Breast epithelium (tissue), 3 donors: Measurements from ENCODE around the gene OSR1.

ENCODE experiments used
- POLR2A ChIP-seq: fragments of 450-650 bp; IDR thresholded peaks from one replicate; pipeline ENCODE4 v1.6.1; 2016; ENCODE audit warnings: antibody characterized with exemption, mild to moderate bottlenecking, moderate library complexity
- POLR2AphosphoS5 ChIP-seq, 3 donors: sonication (generic); formaldehyde crosslinking; IDR thresholded peaks; one replicate each; pipeline ENCODE4 v1.6.1; 2017; ENCODE audit warnings: antibody characterized with exemption in 3 of 3
- TF ChIP-seq, protein P1 (sequence below), 3 donors: fragments of 450-650 bp; IDR thresholded peaks; one replicate each; pipeline ENCODE4 v1.5.1; 2016 to 2017; ENCODE audit warnings: antibody characterized with exemption in 3 of 3, mild to moderate bottlenecking in 3 of 3, moderate library complexity in 3 of 3

DNA sequence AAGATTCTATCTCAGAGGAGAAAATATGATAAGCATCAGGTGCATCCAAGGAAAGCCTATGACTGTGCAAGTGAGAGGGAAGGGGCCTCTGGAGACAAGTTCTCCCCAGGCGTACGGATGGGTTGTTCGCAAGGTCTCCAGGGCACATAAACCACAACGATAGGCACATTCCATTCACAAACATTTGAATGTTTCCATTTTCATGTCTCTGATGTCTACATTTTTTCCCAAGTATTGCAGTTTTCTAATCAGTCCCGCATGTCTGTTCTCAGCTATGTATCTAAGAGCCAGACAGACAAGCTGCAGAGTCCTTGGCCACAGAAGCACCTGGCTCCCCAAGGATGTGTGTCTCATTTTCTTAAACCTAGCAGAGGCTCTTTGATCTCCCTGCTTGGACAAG is 28.0 kb downstream of the OSR1 start:
- TF ChIP-seq, protein P1, sequence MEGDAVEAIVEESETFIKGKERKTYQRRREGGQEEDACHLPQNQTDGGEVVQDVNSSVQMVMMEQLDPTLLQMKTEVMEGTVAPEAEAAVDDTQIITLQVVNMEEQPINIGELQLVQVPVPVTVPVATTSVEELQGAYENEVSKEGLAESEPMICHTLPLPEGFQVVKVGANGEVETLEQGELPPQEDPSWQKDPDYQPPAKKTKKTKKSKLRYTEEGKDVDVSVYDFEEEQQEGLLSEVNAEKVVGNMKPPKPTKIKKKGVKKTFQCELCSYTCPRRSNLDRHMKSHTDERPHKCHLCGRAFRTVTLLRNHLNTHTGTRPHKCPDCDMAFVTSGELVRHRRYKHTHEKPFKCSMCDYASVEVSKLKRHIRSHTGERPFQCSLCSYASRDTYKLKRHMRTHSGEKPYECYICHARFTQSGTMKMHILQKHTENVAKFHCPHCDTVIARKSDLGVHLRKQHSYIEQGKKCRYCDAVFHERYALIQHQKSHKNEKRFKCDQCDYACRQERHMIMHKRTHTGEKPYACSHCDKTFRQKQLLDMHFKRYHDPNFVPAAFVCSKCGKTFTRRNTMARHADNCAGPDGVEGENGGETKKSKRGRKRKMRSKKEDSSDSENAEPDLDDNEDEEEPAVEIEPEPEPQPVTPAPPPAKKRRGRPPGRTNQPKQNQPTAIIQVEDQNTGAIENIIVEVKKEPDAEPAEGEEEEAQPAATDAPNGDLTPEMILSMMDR (IDR thresholded peaks at IDR 0.05): no peak
- no peak for TF ChIP-seq POLR2A
- TF ChIP-seq POLR2AphosphoS5 (IDR thresholded peaks at IDR 0.05): no peak
